ENCODE measurements around the gene CHST15. TPM values are rescaled to one million over a fixed set of nuclear protein-coding genes. Genes with fewer than 3 reads are reported as not detected.

Gene CHST15
- polyA plus RNA-seq, 1 donor from 2014 or later: 0.79 TPM

DNA sequence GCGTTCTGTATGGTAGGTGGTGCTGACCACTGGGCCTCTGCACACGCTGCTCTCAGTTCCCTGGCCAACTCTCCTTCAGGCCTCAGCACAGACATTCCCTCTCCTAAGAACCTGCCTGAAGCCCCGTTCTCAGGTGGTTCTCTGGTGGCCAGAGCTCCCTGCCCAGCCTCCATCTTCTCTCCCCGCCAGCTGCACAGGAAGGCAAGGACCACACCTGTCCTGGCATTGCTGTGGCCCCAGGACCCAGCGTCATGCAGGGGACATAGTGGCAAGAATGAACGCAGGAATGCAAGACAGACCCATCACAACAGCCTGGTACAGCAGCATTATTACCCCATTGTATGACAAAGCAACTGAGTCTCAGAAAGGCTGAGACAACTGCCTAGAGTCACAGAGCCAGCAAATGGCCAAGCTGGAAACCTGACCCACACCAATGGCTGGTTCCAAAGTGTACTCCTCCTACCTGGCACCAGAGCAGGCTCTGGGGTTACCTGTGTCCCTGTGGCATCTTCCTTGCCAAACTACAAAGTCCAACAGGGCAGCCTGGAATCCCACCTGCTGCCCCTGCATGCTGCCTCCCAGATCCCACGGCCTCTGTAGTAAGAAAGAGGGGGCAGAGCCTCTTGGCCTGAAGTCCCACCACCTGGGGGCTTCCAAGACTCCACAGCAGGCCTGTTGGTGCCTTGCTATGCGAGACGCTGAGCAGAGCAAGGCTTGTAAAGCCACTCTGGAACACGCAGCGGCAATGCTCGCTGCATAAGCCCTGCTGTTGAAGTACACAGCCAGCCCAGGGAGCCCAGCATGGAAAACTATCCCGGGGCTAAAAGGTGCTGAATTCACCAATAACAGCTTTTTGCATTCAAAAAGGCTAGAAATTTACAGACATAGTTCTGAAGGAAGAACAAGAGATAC is 73.3 kb downstream of the CHST15 start:
- TF ChIP-seq SMC3 (conservative IDR thresholded peaks at IDR 0.05; ENCODE audit: poor library complexity) (peak; percentile 48), RAD21 (conservative IDR thresholded peaks at IDR 0.05) (peak; percentile 36), EZH2 (IDR thresholded peaks at IDR 0.05; ENCODE audit: borderline replicate concordance, insufficient read depth, low read length, poor library complexity, severe bottlenecking) (no peak), TAF1 (IDR thresholded peaks at IDR 0.05; ENCODE audit: low read depth) (no peak), MXI1 (conservative IDR thresholded peaks at IDR 0.05; ENCODE audit: poor library complexity, severe bottlenecking) (no peak), EP300 (conservative IDR thresholded peaks at IDR 0.05; ENCODE audit: poor library complexity, severe bottlenecking) (no peak), POLR2AphosphoS5 (IDR thresholded peaks at IDR 0.05) (no peak)
- TF ChIP-seq, protein P1, sequence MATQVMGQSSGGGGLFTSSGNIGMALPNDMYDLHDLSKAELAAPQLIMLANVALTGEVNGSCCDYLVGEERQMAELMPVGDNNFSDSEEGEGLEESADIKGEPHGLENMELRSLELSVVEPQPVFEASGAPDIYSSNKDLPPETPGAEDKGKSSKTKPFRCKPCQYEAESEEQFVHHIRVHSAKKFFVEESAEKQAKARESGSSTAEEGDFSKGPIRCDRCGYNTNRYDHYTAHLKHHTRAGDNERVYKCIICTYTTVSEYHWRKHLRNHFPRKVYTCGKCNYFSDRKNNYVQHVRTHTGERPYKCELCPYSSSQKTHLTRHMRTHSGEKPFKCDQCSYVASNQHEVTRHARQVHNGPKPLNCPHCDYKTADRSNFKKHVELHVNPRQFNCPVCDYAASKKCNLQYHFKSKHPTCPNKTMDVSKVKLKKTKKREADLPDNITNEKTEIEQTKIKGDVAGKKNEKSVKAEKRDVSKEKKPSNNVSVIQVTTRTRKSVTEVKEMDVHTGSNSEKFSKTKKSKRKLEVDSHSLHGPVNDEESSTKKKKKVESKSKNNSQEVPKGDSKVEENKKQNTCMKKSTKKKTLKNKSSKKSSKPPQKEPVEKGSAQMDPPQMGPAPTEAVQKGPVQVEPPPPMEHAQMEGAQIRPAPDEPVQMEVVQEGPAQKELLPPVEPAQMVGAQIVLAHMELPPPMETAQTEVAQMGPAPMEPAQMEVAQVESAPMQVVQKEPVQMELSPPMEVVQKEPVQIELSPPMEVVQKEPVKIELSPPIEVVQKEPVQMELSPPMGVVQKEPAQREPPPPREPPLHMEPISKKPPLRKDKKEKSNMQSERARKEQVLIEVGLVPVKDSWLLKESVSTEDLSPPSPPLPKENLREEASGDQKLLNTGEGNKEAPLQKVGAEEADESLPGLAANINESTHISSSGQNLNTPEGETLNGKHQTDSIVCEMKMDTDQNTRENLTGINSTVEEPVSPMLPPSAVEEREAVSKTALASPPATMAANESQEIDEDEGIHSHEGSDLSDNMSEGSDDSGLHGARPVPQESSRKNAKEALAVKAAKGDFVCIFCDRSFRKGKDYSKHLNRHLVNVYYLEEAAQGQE (IDR thresholded peaks at IDR 0.05; ENCODE audit: borderline replicate concordance): no peak
- TF ChIP-seq, protein P2, sequence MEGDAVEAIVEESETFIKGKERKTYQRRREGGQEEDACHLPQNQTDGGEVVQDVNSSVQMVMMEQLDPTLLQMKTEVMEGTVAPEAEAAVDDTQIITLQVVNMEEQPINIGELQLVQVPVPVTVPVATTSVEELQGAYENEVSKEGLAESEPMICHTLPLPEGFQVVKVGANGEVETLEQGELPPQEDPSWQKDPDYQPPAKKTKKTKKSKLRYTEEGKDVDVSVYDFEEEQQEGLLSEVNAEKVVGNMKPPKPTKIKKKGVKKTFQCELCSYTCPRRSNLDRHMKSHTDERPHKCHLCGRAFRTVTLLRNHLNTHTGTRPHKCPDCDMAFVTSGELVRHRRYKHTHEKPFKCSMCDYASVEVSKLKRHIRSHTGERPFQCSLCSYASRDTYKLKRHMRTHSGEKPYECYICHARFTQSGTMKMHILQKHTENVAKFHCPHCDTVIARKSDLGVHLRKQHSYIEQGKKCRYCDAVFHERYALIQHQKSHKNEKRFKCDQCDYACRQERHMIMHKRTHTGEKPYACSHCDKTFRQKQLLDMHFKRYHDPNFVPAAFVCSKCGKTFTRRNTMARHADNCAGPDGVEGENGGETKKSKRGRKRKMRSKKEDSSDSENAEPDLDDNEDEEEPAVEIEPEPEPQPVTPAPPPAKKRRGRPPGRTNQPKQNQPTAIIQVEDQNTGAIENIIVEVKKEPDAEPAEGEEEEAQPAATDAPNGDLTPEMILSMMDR (IDR thresholded peaks at IDR 0.05; ENCODE audit: poor library complexity, severe bottlenecking): peak; percentile 36
- no peak overlapping the region for H3K4me2 ChIP-seq (ENCODE audit: low read length)
- H3K9me2 ChIP-seq (ENCODE audit: insufficient read depth, low read length): no peaks in the 10 kb centered on the region
- no peaks in the 10 kb centered on the region for H3K27me3 ChIP-seq (ENCODE audit: insufficient read depth, low read depth, low read length)
- no peaks in the 10 kb centered on the region for H3F3A ChIP-seq (ENCODE audit: insufficient read depth, low read length, poor library complexity, severe bottlenecking)
- H3K4me3 ChIP-seq (ENCODE audit: low read length): peak overlapping the region; percentile 52
- peak overlapping the region; percentile 29 for H3K9ac ChIP-seq (ENCODE audit: low read length)
- no peak overlapping the region for H2AFZ ChIP-seq (ENCODE audit: low read depth, low read length)
- H3K79me2 ChIP-seq (replicated peaks; ENCODE audit: insufficient read depth, low read length): no peaks in the 10 kb centered on the region
- H3K27ac ChIP-seq (ENCODE audit: low read length): no peak overlapping the region
- H3K36me3 ChIP-seq (ENCODE audit: insufficient read depth, low read length): no peaks in the 10 kb centered on the region
- no peaks in the 10 kb centered on the region for H3K9me3 ChIP-seq (ENCODE audit: low read length)
- no peaks in the 10 kb centered on the region for H4K20me1 ChIP-seq (ENCODE audit: insufficient read depth)

DNA sequence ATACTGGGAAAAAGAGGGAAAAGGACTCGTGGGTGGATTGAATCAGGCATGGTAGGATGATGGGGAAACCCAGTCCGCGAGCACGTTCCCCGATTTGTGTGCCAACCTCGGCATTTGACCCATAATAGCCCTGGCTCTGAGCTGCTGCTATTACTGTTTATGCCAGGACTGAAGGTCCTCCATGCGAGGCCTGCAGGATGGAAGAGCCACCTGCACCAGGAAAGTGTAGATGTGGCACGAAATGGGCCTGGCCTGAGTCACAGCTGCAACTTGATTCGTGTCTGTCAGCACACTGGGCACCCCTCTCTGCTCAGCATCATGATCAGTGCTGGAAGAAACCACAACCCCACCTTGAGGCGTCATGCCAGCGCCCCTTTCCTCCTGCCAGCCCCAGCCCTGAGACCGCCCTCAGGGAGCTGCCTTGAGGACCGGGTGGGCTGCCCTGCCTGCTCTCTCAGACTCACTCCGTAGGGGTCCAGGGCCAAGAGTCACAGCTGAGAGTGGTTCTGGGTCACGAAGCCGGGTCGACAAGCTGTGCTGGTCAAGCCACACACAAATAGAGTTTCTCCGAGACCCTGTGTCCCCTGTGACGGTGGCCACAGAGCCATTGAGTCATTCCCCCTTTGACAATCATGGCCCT is 74.4 kb downstream of the CHST15 start:
- Histone ChIP-seq H3K27ac (ENCODE audit: low read length) (no peak overlapping the region), H3K9me3 (ENCODE audit: low read length) (no peaks in the 10 kb centered on the region), H3K4me3 (ENCODE audit: low read length) (no peak overlapping the region), H3K9ac (ENCODE audit: low read length) (no peak overlapping the region), H4K20me1 (ENCODE audit: insufficient read depth) (no peaks in the 10 kb centered on the region), H3K4me2 (ENCODE audit: low read length) (no peak overlapping the region), H3F3A (ENCODE audit: insufficient read depth, low read length, poor library complexity, severe bottlenecking) (no peaks in the 10 kb centered on the region), H3K79me2 (replicated peaks; ENCODE audit: insufficient read depth, low read length) (no peaks in the 10 kb centered on the region), H3K27me3 (ENCODE audit: insufficient read depth, low read depth, low read length) (no peaks in the 10 kb centered on the region), H2AFZ (ENCODE audit: low read depth, low read length) (no peak overlapping the region), H3K36me3 (ENCODE audit: insufficient read depth, low read length) (no peaks in the 10 kb centered on the region), H3K9me2 (ENCODE audit: insufficient read depth, low read length) (no peaks in the 10 kb centered on the region)
- TF ChIP-seq, protein P2 (IDR thresholded peaks at IDR 0.05; ENCODE audit: poor library complexity, severe bottlenecking): no peak
